ENCODE data around the gene ACSL5.

Gene ACSL5, protein sequence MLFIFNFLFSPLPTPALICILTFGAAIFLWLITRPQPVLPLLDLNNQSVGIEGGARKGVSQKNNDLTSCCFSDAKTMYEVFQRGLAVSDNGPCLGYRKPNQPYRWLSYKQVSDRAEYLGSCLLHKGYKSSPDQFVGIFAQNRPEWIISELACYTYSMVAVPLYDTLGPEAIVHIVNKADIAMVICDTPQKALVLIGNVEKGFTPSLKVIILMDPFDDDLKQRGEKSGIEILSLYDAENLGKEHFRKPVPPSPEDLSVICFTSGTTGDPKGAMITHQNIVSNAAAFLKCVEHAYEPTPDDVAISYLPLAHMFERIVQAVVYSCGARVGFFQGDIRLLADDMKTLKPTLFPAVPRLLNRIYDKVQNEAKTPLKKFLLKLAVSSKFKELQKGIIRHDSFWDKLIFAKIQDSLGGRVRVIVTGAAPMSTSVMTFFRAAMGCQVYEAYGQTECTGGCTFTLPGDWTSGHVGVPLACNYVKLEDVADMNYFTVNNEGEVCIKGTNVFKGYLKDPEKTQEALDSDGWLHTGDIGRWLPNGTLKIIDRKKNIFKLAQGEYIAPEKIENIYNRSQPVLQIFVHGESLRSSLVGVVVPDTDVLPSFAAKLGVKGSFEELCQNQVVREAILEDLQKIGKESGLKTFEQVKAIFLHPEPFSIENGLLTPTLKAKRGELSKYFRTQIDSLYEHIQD

GRCh38 chr10:112373912-112374338, at the start of gene ACSL5:
Gene ACSL5, plus strand, starts transcription at chr10:112374116. Its CDS starts 20,831 bp downstream, at chr10:112394947.
- no peak for DNase-seq

DNA sequence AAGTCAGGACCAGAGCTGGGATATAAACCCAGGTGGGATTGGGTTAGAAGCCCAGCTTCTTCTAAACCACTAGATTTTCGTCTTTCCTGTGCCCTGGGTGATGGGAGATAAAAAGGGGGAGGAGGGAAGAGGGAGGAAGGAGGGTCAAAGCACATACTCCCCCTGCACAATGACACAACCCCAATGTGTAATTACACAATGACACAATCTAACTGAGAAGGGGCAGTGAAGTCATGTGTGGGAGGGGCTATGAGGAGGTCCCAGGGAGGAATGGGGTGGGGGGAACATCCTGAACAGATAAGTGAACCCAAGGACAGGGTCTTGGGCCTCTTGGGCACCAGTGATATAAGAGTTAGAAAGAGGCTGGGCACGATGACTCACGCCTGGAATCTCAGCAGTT, 46.2 kb upstream of the ACSL5 start:
- DNase-seq, result no peak

DNA sequence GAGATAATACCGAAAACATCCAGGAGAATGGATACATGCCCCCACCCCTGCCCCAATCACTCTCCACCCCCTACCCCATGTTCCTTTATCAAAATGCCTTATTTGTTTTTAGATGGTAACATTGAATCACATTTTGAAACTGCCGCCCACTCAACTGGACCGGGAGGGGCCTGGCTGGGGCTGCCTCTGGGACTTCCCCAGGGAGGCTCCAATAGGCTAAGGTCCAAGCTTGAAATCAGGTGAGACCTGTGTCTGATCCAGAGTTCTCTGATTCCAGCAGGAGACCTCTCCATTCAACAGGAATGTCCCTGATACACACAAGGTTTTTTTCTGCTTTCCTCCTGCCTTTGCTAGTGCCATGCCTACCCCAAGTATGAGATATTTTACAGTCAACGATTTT, 43.8 kb upstream of the ACSL5 start:
- DNase-seq, result peak in 1 of 2 donors; percentile 4

DNA sequence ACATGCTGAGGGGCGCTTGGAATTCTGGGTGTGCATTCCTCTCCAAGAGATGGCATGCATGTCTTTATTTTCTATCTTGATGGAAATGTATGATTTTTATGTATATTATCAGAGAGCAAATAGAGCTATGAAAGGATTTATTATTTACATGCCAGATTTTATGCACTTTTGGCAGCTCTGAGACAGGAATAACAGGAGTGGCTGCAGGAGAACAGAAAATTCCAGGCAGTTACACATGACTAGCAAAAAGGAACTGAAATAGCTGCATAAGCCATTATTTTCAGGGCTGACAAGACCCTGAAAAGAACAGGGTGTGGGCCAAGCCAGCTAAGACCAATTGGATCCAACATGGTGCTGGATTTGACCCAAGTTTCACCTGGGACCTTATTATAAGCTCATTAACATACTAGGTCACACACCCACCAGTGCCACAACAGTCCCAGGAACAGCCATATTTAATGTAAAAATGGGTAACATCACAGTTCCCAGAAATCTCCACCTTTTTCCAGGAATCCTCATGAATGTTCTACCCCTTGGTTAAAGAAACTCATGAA, 43.2 kb upstream of the ACSL5 start:
- DNase-seq, result no peak

DNA sequence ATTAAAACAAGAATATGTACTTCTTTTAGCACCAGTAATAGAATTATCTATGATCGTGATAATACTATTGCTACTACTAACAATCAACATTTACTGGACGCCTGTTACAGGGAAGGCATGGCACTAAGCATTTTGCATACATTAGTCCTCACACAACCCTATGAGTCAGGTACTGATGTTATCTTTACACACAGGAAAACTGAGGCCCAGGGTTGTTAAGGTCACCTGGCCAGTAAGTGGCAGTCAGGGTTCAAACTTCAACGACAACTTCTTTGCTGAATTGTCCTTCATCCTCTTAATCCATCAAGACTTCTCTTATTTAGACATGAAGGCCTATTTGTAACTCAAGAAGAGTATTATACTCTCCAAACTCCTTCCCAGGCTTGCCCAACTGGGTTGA, 41.9 kb upstream of the ACSL5 start:
- DNase-seq, result no peak

- DNase-seq, result no peak
Observed at GRCh38 chr10:112332509-112333228, 41.2 kb upstream of the ACSL5 start.

GRCh38 chr10:112333452-112333851, 40.5 kb upstream of the ACSL5 start:
- no peak for DNase-seq

DNA sequence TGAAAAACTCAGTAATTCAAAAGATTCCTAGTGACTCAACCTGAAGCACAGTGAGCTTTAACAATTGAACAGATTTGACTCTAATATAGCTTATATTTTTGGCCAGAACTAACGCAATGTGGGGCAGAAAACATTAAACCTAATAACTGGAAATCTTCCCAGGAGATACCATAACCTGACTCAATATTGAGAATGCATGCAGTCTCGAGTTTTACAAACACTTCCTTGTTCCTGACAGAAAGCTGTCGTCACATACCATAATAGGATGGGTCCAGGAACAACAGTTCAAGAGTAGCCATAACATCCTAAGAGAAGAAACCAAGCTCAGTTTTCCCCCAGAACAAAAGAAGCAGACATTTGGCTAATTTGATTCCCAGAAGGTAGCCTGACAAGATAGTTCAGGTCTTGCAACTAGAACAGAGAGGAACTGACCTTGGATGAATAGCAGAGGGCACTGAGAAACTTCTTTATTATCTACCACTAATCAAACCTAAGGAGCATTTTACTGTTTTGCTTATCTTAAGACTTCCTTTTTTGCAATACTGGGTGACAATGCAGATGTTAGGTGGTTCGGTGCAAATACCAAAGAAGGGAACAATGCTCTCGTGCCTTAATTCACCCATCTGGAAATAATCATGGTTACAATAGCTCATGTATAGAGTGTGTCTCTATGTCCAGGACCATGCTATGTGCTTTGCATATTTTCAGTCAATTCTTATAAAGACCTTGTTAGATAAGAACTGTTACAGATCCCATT, 38.6 kb upstream of the ACSL5 start:
- DNase-seq, result no peak

- DNase-seq, result no peak
Observed at GRCh38 chr10:112335868-112336265, 38.0 kb upstream of the ACSL5 start.

DNA sequence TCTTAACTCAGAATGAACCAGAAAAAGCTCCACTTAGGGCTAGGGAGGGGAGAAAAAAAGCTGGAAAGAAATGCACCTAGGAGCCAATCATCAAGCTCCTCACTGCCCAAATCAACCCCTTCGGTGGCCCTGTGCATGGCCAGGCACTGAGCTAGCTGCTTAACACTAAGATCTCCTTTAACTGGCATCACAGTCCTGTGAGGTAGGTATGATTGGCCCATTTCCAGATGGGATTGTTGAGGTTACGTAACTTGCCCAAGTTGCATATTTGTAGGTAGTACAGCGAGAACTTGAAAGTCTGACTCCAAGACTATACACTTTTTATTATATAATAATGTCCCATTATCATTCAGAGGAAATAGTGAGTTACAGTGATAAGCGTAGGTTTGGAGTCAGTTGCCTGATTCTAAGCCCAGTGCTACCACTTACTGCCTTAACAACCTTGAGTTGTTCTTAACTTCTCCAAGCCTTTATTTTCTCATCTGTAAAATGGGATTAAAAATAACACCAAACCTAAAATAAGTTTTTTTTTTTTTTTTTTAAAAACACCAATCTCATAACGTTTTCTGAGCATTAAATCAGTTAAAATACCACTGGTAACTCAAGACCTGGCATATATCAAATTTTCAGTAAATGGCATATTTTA, 37.2 kb upstream of the ACSL5 start:
- DNase-seq, result no peak

DNA sequence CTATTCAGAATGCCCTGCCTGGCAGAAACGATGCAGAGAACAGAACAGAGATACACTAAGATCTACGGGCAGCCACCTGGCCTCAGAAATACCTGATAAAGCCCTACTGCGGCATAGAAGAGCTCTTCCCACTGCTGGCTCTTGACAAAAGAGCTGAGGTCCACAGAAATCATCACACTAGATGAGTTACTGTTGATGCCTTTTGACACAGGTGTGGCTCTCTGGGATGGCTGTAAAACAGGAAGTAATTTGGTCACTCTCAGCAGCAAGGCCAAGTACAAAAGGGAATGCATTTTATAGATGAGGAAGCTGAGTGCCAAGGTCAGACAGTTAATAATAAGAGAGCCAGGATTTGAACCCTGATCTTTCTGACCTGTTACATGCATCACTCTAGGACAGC, 35.0 kb upstream of the ACSL5 start:
- DNase-seq, result no peak

DNA sequence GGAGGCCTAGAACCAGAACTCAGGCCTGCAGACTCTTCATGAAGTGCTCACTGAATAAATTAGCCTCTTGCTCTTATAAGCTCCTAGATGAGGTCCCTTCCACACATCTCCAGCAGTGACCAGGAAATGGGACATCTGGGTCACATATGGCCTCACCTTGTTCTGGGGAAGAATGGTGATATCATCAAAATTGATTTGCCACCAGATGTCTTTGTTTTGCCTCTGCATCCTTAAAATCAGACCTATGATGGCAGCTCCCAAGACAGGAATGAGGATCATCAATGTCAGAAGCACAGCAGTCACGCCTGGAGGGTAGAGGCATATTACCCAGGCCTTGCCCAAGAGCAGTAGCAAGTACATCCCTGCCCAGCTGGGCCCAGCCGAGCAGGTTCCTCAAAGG, 33.3 kb upstream of the ACSL5 start:
- no peak for DNase-seq

DNA sequence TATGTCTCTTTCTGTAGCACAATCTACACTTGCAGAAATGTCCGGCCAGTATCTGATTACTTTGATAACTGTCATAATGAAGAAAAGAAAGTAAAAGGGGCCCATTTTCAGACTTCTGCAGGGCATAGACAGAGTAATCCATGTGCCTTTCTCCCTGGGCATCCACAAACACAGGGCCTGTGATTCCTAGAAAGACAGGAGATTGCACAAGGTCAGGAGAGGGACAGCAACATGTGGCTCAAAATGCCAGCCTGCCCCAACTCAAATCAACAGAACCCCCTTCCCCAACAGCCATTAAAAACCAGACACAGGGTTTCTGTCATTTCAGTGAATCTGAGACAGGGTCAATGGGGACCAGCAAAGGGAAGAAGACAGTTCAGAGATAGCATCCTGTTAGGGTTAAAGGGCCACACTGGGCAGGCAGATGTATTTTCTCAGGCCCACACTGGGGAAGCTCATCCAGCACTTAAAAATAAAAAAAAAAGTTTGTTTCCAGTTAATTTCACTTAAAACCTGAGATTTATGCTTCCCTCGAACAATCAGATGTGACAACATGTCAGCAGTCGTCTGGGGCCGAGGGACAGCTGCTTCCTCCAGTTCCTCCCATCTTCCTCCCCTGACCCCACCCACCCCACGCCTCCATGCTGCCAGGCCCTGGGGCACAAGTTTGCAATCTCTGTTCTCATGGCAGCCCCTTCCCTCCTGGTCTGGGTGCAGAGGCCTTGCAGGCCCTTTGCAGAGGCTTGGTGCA, 30.7 kb upstream of the ACSL5 start:
- DNase-seq, result no peak

DNA sequence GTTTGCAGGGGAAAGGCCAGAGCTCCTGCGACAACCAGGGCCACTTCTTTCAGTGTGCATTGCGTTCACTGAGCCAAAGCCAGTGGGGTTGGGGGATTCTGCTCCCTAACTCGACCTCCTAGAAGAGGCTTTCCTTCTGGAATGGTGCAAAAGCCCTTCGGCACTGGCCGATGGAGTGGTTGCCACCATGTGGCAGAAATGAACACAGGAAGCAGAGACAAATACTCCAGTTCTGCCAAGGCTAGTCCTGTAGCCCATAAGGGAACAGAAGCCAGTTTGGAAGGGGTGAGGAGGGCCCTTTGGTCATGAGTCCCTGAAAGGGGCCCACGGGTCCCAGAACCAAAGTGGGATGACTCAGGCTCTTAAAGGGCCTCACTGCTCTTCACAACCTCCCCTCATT, 29.7 kb upstream of the ACSL5 start:
- no peak for DNase-seq

- no peak for DNase-seq
Observed at GRCh38 chr10:112345202-112345601, 28.7 kb upstream of the ACSL5 start.

DNA sequence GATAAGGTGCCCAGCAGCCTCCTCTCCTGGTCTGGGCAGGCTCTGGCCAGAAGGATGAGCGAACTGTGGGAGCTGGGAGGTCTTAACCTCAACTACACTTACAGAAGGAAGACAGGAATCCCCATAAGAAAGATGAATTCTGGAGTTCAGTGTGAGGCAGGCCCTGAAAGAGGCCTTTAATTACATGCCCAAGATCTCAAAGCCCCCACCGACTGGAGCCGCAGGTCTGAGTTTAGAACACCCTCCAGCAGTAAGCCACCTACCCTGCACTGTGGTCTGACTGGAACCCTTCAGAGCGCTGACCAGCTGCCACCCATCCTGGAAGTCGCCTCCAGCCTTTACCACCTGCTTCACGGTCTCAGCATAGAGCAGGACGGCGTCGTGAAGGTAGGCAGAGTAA, 28.2 kb upstream of the ACSL5 start:
- DNase-seq, result no peak

- DNase-seq, result no peak
Observed at GRCh38 chr10:112346774-112347173, 27.1 kb upstream of the ACSL5 start.

DNA sequence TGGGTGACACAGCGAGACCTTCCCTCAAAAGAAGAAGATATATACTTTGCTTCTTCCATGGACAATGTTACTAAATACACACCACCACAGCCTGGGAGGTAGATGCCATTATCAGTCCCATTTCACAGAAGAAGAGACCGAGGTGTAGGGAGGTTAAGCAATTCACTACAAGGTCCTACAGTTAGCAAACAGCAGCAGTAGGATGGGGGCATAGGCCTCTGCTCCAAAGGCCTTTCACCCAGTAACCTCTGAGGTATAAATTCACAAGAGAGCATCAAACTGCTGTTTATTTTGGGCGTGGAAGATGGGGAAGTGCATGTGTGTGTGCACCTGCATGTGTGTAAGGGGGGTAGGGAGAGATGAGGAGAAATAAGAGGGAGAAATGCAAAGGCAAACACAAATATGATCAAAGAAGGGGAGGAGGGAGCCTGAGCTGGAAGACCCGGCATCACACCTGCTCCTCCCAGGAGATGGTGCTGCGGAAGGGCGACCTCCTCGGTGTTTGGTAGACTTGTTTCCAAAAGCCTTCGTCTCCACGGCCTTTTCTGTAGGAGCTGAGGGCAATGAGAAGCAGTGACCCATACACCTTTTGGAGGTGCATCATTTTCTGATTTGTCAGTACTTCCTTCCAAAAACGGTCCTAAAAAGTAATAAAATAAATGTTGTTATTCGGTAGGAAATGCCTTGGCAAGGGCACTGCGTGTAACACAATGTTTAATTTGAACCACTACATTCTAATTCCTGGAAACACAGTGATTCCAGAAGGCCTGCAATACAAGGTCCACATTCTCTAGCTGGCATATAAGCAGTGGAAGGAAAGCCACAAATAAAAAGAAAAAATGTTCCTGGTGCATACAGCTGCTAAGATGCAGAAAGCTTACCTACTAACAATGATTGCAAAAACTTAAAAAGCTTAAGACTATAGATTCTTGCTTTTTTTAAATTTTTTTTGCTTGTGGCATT, 25.9 kb upstream of the ACSL5 start:
- no peak for DNase-seq

- no peak for DNase-seq
Observed at GRCh38 chr10:112348759-112349158, 25.2 kb upstream of the ACSL5 start.

DNA sequence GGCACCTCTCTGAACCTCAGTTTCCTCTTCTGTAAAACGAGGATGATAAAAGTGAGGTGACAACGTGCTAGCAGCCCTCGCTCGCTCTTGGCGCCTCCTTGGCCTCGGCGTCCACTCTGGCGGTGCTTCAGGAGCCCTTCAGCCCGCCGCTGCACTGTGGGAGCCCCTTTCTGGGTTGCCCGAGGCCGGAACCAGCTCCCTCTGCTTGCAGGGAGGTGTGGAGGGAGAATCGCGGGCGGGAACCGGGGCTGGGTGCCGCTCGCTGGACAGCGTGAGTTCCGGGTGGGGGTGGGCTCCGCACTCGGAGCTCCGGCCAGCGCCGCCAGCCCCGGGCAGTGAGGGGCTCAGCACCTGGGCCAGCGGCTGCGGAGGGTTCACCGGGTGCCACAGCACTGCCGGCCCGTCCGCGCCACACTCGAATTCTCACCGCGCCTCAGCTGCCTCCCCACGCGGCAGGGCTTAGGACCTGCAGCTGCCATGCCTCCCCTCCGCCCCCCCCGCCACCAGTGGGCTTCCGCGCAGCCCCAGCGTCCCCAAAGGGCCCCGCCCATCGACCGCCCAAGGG, 24.3 kb upstream of the ACSL5 start:
- DNase-seq, result no peak

Data from stimulated activated CD4-positive, alpha-beta T cell treated with anti-CD3 and anti-CD28 coated beads, Interleukin-2, amount 100 ng/mL, for 24 hours (primary cell).